ENCODE results near the gene PAOX.
"Not testable (repeated sequence)": the region's sequence is repeated elsewhere in the genome, so short reads cannot be mapped to it uniquely, and the experiment has no call there.

Gene PAOX

GRCh38 chr10:133411523-133412380, 32.7 kb downstream of the PAOX start:
- DNase-seq = no peak

GRCh38 chr10:133412381-133412711, 33.3 kb downstream of the PAOX start:
- no peak for DNase-seq

DNA sequence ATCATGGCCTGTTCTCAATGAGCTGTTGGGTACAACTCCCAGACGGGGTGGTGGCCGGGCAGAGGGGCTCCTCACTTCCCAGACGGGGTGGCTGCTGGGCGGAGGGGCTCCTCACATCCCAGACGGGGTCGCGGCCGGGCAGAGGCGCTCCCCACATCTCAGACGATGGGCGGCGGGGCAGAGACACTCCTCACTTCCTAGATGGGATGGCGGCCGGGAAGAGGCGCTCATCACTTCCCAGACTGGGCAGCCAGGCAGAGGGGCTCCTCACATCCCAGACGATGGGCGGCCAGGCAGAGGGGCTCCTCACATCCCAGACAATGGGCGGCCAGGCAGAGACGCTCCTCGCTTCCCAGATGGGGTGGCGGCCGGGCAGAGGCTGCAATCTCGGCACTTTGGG, 35.3 kb downstream of the PAOX start:
- not testable (repeated sequence) for DNase-seq

- no peak for DNase-seq
Measured at GRCh38 chr10:133415752-133416151, 36.7 kb downstream of the PAOX start.

DNA sequence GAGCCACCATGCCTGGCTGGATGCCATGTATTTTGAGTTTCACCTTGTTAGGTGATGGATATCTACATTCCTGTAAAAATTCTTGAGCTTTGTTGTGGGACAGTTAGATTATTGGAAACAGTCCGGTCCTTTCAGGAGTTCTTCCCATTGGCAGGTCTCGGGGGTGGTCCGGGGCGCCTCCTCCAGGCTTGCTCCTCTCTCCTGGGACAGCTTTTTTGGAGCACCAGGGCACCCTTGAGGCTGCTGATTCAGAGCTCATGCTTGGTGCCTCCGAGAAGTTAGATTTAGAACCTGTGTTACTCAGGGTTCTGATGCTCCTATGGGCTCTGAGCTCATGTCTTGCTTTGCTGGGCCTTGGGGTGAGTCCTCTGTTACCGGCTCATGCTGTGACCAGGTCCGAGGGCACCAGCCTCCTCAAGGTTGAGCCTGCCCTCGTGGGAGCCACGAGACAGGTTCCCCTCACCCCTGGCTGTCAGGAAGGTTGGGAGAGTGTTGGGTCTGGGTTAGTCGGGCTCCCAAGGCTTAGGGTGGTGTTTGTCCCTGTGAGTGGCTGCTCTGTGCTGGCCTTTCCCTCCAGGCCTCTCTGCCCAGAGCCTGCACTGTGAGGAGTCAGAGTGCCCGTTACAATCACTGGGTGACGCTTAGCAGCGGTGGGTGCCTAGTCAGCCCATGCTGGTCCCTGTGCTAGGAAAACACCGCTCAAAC, 39.4 kb downstream of the PAOX start:
- DNase-seq = no peak

DNA sequence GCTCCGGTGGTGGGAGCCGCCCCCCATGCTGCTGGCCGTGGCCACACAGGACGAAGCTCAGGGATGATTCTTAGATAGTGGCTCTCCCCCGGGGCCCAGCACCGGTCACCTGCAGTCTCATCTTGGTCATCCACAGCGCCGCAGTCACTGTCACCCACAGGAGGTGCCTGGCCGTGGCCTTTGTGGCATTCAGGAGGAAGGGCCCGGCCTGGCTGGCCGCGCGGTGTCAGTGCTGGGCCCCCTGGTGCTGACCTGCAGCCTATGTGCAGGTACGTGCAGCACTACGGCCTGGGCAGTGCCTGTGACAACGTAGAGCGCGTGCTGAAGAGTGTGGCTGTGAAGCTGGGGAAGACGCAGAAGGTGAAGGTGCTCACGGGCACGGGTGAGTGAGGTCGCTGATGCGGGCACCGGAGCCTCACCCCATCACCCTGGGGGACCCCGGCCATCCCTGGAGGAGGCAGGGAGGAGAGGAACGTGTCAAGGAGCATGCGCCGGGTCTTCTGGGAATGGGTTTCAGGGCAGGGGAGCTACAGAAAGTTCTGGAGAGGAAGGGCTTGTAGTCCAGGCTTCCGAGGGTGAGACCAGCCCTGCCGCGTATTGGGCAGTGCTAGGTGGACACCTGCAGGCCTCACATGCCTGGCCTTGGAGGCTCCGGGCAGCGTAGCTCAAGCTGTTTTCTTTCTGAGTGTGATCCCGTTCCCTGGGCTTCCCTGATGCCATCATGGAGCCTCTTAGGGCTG, 40.3 kb downstream of the PAOX start:
- DNase-seq = no peak

DNA sequence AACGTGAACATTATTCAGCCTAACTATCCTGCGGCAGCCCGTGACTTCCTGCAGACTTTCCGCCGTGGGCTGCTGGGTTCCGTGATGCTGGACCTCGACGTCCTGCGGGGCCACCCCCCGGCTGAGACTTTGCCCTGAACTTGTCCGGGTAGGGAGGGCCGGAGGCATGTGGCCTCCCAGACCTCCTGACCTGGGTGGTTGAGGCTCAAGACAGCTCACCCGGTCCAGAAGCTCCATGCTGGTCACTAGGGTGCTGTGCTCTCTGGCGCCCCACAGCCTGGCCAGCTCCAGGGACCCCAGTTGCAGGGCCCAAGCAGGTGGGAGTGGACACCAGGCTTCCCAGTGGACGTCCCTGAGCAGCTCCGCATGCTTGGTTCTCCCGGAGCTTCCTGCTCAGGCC, 41.0 kb downstream of the PAOX start:
- DNase-seq = no peak

- no peak for DNase-seq
Measured at GRCh38 chr10:133420579-133420978, 41.5 kb downstream of the PAOX start.

DNA sequence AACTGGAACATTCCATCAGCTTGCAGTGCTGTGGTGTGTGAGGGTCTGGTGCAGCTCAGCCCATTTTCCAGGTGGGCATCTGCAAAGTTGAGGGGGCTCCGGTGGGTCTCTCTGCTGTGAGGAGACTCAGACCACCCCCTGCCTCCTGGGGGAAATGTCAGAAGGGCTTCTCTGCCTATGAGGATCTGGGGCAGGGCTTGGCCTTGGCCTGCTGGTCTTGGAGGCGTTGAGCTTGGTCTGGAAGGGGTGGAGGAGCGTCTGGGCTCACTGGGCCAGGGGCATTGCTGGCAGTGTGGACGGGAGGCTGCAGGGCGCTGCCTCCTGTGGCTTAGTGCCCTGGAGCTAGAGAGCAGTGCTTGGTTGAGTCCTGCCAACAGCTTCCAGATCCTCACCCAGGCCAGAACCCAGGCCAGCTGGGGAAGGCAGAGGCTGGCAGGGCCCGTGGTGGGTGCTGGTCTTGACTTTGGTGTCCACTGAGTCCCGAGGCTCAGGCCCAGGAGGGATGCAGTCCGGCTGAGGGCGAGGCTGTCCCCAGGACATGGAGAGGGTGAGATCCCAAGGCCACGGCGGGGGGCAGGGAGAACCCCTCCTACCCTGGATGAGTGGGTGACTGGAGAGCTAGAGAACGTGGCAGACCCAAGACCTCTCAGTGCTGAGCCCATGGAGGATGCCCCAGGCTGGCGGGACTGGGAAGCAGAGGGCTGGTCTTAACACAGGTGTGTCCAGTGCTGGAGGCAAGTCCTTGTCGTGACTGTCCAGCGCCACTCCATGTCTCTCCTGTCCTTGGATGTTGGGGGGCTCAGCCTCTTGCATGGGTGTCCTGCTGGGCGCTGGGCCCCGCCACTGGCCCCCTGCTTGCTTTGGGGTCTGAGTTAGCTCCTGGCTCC, 42.5 kb downstream of the PAOX start:
- no peak for DNase-seq

GRCh38 chr10:133422223-133422806, 43.3 kb downstream of the PAOX start:
- DNase-seq = no peak

DNA sequence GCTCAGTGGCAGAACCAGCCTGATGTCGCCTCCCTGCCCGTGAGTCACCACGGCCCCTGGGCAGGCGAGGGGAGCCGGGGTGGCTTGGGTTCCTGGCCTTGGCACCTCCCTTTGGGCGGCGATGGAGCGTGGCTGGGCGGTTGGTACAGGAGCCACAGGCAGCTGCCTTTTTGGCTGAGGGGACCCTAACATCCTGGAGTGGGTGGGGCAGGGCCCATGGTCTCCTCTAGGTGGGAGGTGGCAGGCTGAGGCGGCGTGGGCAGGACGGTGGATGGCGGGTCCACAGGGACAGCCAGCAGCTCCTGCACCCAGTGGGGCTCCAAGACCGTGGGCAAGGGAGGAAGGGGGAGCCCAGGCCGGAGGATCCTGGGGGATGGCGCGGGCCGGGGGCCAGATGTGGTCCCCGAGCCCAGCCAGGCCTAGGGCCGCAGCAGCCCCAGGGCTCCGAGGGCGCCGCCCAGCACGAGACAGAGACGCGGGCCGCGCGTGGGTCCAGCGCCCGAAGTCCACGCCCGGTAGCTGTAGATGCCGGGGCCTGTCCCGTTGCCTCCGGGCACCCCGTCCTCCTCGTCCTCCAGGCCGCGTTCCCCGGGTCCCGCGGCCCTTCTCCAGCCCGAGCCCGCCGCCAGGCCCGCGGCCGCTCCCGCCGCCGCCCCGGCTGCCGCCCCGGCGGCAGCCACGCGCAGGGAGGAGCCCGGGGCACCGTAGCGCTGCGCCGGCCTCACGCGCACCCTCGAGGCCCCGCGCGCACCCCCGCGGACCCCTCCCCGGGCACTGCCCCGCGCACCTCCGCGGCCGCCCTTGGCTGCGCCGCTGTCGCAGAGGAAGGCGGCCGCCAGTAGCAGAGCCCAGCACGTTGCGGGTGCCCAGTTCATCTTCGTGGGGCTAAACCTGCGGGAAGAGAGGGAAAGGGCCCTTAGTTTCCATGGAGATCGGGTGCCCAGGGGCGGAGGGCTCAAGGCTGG, 44.0 kb downstream of the PAOX start:
- DNase-seq = no peak

GRCh38 chr10:133424102-133424501, 45.0 kb downstream of the PAOX start:
- DNase-seq = not testable (repeated sequence)

DNA sequence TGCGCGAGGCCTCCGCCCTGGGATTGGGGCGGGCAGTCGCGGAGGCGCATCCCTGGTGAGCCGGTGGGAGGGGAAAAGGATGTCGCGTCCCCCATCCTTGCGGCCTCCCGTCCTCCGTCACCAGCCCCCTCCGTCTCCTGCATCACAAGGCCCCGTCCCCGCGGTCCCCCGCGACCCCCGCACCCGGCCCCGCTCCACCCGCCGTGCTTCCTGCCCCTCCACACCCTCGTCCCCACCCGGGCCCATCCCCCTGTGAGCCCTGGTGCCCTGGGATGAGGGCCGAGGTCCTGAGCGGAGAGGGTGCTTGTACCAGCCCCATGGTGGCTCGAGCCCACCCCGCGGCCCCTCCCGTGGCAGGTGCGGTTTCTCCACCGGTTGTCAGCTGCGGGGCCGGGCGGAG, 45.5 kb downstream of the PAOX start, which contains the start of gene SPRN:
TSS of gene SPRN (minus strand) at position 25 of the 400 bp plus-strand sequence. CDS start 944 bp downstream, outside the sequence.
- not testable (repeated sequence) for DNase-seq

DNA sequence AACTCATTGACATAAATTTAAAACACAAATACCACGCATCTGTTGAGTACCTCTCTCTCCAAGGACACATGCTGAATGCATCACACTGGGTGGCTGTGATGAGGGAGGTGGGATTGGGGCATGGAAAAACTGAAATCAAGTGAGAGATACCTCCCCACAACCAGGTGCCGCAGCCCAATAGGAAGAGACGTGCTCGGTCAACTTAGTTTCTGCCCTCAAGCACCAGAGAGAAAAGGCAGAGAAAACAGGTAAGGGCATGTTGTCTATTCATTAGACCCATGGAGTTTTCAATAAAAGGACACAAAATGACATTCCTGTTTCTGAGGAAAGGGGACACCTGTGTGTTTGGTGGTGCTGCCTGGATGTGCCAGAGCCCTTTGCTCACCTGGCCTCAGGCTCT, 50.5 kb downstream of the PAOX start:
- not testable (repeated sequence) for DNase-seq

- not testable (repeated sequence) for DNase-seq
Measured at GRCh38 chr10:133431888-133432613, 53.0 kb downstream of the PAOX start.

DNA sequence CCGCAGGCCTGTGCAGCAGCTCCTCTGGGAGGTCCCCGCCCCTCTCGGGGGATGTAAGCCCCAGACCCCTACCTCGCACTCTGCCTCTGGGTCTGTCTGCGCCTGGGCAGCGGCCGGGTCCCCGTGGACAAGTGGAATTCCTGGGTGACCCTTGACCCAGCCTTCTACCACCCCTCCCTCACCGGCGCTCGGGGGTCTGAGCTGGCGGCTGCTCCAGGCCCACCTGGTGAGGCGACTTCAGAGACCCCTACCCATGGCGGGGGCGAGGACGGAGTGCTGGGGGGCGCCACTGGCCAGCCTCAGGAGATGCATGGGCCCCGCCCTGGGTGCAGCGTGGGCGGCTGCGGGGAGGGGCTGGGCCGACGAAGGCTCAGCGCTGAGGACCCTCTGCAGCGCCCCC, 53.7 kb downstream of the PAOX start:
- DNase-seq = not testable (repeated sequence)

DNA sequence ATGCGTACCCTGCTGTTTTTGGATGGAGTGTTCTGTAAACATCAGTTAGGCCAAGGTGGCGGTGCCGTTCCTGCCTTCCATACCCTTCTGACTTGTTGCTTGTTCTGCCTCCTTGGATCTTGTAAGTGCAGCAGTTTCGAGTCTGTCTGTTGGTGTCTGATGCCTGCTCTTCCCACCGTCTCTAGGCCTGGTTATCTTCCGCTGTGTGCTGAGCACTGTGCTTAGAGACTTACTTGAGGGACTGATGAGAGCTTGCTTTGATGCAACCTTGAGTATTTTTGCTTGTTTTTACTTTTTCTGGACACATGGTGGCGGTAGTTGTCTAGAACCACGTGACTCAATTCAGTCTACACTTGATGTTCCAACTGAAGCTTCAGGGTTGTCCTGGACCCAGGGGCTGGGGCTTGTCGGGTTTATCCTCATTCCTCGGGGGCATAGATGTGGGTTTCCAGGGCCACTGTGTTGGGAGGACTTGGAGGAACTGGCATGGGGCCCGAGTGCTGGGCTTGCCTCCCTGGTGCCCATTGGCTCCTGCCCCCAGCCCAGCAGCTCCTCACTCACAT, 59.7 kb downstream of the PAOX start:
- no peak for DNase-seq

GRCh38 chr10:133439517-133440461, 60.7 kb downstream of the PAOX start:
- no peak for DNase-seq
